Activated CD4-positive, alpha-beta T cell treated with anti-CD3 and anti-CD28 coated beads, Interleukin-10, Interleukin-2, amounts not matched to agents 100 ng/mL and 50 ng/mL, durations not matched to agents 16 hours and 8 hours (primary cell): ENCODE measurements around the gene ZKSCAN4.

Experiments
- DNase-seq: peaks from one replicate; pipeline ENCODE4 v3.0.0-alpha.2; 2020

Gene ZKSCAN4

GRCh38 chr6:28252009-28252975 lies at the start of gene ZKSCAN4:
TSS of gene ZKSCAN4 (minus strand) at chr6:28252269. CDS start at chr6:28251980, 289 bp downstream.
- peak; percentile 83 for DNase-seq

- DNase-seq: no peak
Measured at GRCh38 chr6:28296520-28297060, 44.5 kb upstream of the ZKSCAN4 start.

DNA sequence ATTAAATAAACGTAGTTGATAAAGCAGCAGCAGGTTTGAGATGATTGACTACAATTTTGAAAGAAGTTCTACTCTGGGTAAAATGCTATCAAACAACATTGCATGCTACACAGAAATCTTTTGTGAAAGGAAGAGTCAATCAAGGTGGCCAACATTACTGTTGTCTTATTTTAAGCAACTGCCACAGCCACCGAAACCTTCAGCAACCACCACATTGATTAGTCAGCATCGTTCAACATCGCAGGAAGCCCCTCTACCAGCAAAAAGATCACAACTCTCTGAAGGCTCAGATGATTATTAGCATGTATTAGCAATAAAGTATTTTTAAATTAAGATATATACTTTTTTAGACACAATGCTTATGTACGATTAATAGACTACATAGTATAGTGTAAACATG lies 43.3 kb upstream of the ZKSCAN4 start:
- no peak for DNase-seq

DNA sequence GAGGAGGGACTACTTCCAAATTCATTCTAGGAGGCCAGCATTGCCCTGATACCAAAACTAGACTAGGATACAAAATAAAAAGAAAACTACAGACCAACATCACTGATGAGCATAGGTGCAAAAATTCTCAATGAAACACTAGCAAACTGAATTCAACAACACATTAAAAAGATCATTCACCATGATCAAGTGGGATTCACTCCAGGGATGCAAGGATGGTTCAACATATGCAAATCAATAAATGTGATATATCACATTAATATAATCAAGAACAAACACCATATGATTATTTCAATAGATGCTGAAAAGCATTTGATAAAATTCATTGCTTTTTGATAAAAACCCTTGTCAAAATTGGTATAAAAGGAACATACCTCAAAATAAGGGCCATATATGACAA lies 39.5 kb upstream of the ZKSCAN4 start:
- DNase-seq: no peak

- DNase-seq: no peak
Measured at GRCh38 chr6:28282926-28283325, 30.9 kb upstream of the ZKSCAN4 start.

- peak; percentile 70 for DNase-seq
Measured at GRCh38 chr6:28281288-28282064, 29.4 kb upstream of the ZKSCAN4 start, which contains the start of gene PGBD1. TSS of gene PGBD1 (plus strand) at chr6:28281572. CDS start at chr6:28283814, 2,242 bp downstream.

DNA sequence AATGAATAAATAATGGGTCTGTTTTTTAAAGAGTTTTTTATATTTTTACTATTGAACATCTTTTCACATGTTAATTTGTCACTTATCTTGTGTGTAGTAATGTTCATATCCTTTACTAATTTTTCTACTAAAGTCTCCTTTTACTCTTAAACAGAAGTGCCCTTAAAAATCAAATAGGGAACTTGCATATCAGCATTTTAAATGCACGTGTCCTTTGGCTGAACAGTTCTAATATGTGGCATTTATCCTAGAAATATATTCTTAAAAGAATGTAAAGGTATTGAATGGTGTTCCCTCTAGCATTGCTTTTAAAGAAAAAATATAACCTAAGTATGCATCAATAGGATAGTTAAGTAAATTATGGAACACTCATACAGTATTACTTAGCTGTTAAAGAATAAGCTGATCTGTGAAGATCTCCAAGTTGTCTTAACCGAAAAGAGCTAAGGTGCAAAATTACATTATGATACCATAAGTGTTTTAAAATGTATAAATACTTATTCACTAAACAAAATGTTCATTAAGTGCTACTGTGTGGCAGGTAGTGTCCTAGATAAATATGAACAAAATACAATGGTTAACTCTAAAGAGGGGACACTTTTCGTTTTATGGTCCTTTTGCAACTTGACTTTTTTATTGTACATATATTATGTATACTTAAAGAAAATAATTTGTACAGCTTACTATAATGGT lies 28.7 kb upstream of the ZKSCAN4 start:
- no peak for DNase-seq

- DNase-seq: no peak
Measured at GRCh38 chr6:28277746-28278145, 25.7 kb upstream of the ZKSCAN4 start.

DNA sequence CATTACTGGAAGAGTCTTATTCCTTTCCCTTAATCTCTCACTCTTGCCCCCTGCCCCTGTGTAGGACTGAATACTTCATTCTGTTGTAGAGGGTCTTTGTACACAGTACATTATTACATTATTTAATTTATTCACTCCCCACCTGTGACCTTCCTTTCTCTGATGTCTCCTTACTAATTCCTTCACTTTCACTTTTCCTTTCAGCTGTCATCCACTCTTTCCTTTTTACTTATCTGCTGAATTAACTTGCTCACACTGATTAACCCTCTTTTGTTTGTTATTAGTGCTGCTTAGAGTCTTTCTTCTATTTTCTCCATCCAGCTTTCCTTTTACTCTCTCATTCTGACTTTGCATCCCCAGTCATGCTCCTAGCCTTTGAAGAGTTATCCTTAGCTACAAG lies 22.8 kb upstream of the ZKSCAN4 start:
- DNase-seq: no peak

GRCh38 chr6:28269492-28269891 lies 17.4 kb upstream of the ZKSCAN4 start:
- peak; percentile 74 for DNase-seq

DNA sequence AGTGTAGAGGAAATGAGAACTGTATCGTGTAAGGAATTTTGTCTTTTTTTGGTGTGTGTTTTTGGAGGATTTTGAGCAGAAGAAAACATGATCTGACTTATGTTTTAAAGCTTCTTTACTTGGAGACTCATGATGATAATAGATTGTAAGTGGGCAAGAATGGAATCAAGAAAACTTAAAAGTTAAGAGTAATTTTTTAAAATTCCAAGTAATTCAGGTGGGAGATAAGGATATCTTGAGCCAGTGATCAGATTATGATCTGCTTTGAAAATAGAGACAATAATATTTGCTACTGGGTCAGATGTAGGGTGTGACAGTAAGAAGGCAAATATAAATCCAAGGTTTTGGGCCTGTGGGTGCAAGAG lies 15.6 kb upstream of the ZKSCAN4 start:
- DNase-seq: no peak

- peak; percentile 85 for DNase-seq
Measured at GRCh38 chr6:28266962-28267694, 15.1 kb upstream of the ZKSCAN4 start, which contains the start of gene ZSCAN26. TSS of gene ZSCAN26 (plus strand) at chr6:28267143. CDS start at chr6:28271920, 4,777 bp downstream.

GRCh38 chr6:28266563-28266961 lies 14.5 kb upstream of the ZKSCAN4 start:
- no peak for DNase-seq

- no peak for DNase-seq
Measured at GRCh38 chr6:28264834-28265401, 12.8 kb upstream of the ZKSCAN4 start.

DNA sequence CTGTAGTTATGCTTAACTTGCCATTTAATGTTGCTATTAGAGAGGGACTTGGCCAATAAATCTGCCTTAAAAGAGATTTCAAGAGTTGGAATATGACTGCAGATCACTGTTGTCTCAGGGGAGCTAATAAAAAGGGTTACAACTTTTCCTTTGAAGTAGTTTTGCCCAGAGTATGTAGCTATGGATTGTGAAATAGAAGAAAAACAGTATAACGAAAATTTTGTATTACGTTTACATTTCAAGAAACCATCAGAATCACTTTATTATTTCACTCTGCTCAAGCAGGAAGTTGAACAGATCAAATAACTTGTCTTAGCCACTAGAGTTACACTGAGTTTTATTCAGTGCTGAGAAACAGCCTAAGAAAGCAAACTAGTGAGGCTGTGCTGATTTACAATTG lies 11.9 kb upstream of the ZKSCAN4 start:
- no peak for DNase-seq

- peak; percentile 34 for DNase-seq
Measured at GRCh38 chr6:28258877-28259777, 7.1 kb upstream of the ZKSCAN4 start, which contains the start of gene NKAPL. TSS of gene NKAPL (plus strand) at chr6:28259297. CDS start at chr6:28259372, 75 bp downstream.

- no peak for DNase-seq
Measured at GRCh38 chr6:28257042-28257441, 5.0 kb upstream of the ZKSCAN4 start.

GRCh38 chr6:28254121-28254519 lies 2.1 kb upstream of the ZKSCAN4 start:
- peak; percentile 13 for DNase-seq

- peak; percentile 54 for DNase-seq
Measured at GRCh38 chr6:28251661-28252008, 434 bp downstream of the ZKSCAN4 start.

- no peak for DNase-seq
Measured at GRCh38 chr6:28250747-28251146, 1.3 kb downstream of the ZKSCAN4 start.
